Stimulated activated effector memory CD8-positive, alpha-beta T cell treated with anti-CD3 and anti-CD28 coated beads, Interleukin-12 subunit alpha, Interleukin-12 subunit beta, amount 100 ng/mL, for 72 hours (primary cell): ENCODE measurements around the gene POLRMT.
"Not testable (repeated sequence)": the region's sequence is repeated elsewhere in the genome, so short reads cannot be mapped to it uniquely, and the experiment has no call there.

ENCODE experiments used
- ATAC-seq: fragments of 150-1000 bp; cut with Tn5 transposase; 2 replicates; pipeline ENCODE4 v1.10.0; 2021
- DNase-seq, 2 donors: peaks; one replicate each; pipeline ENCODE4 v3.0.0; 2021 to 2022; ENCODE audit warnings: low spot score in 2 of 2
- H3K27ac Mint-ChIP-seq: one replicate; pipeline ENCODE4 v1.8.0; 2022; ENCODE audit warnings: mild to moderate bottlenecking, mixed read lengths
- H3K36me3 Mint-ChIP-seq: one replicate; pipeline ENCODE4 v1.8.0; 2022; ENCODE audit warnings: mild to moderate bottlenecking, mixed read lengths
- H3K4me1 Mint-ChIP-seq: one replicate; pipeline ENCODE4 v1.8.0; 2022; ENCODE audit warnings: mixed read lengths
- H3K4me3 Mint-ChIP-seq: one replicate; pipeline ENCODE4 v1.8.0; 2022; ENCODE audit warnings: mild to moderate bottlenecking, mixed read lengths
- H3K9me3 Mint-ChIP-seq: one replicate; pipeline ENCODE4 v1.8.0; 2022; ENCODE audit warnings: mixed read lengths

The POLRMT gene

DNA sequence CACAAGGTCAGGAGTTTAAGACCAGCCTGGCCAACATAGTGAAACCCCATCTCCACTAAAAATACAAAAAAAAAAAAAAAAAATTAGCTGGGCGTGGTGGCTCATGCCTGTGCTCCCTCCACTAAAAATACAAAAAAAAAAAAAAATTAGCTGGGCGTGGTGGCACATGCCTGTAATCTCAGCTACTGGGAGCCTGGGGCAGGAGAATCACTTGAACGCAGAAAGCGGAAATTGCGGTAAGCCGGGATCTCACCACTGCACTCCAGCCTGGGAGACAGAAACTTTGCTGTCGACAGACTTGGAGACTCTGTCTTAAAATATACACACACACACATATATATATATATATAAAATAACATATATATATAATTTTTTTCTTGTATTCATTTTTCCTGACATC is 6.8 kb downstream of the POLRMT start:
- ATAC-seq, H3K27ac Mint-ChIP-seq, H3K4me3 Mint-ChIP-seq, DNase-seq, H3K9me3 Mint-ChIP-seq: not testable (repeated sequence)
- H3K4me1 Mint-ChIP-seq = peaks cover 17% of the 10 kb centered on the region
- H3K36me3 Mint-ChIP-seq = peaks cover 63% of the 10 kb centered on the region

DNA sequence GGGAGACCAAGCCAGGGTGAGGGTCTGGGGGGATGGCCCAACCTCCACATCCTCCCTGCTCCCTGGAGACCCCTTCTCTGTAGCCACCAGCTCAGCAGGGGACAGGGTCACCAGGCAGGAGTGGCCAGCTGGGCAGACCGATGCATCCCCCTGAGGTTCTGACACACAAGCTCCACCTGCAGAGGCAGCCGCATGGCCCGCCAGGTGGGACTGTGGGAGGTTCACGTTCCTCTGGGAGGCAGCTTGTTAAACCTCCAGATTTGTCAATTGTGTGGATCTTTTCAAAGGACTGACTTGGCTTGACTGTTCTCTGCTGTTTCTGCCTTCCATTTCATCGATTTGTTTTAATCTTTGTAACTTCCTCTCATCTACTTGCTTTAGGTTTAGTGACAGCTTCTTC is 8.1 kb downstream of the POLRMT start:
- DNase-seq (no peak), ATAC-seq (no peak)
- Mint-ChIP-seq H3K27ac (no peak overlapping the region), H3K9me3 (no peaks in the 10 kb centered on the region), H3K36me3 (peaks cover 50% of the 10 kb centered on the region), H3K4me3 (no peak overlapping the region), H3K4me1 (peaks cover 10% of the 10 kb centered on the region)

DNA sequence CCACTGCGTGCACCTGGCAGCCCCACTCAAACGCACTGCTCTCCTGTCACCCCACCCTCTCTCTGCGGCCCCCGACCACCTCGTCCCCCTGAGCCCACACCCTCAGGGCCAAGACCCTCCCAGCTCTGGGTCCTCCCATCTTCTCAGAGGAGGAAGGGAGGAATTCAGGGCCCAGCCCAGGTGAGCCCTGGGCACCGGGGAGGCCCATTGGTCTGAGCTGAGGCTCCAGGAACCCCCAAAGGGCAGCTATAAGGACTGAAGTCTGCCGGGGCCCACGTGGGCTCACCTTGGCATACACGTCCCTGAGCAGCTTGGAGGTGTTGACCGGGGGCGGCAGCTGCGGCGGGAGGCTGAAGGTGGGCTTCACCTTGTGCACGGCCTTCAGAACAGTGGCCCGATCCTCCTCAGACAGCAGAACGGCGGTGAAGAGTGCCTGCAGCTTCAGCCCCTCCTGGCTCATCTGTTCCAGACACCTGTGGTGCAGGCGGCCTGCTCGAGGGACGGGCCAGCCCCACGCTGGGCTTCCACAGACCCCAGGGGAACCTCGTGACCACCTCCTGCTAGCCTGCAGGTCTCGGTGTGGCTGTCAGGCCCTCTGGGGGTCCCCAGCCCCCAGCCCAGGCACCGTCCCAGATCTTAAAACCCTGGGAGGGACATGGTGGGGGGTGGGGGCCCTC is 8.8 kb downstream of the POLRMT start:
- peaks cover 5% of the 10 kb centered on the region for H3K4me1 Mint-ChIP-seq

DNA sequence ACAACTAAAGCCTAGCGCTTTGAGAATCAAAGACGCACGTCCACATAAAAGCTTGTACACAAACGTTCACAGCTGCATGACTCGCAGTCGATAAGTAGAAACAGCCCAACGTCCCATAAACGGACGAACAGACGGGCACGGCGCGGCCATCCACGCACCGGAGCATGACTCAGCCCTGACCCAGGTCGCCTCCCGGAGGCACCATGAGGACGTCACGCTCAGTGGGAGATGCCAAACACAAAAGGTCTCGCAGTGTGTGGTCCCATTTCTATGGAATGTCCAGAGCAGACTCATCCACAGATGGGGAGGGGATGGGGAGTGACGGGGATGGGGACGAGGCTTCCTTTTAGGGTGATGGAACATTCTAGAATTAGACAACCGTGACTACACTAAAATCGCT is 9.4 kb downstream of the POLRMT start:
- DNase-seq (no peak), ATAC-seq (no peak)
- H3K4me3 Mint-ChIP-seq = no peak overlapping the region
- H3K4me1 Mint-ChIP-seq = peaks cover 5% of the 10 kb centered on the region
- no peaks in the 10 kb centered on the region for H3K9me3 Mint-ChIP-seq
- no peak overlapping the region for H3K27ac Mint-ChIP-seq
- peaks cover 48% of the 10 kb centered on the region for H3K36me3 Mint-ChIP-seq

More for the DNA sequence above, 8.8 kb downstream of the POLRMT start:
- DNase-seq (no peak), ATAC-seq (no peak)
- H3K4me3 Mint-ChIP-seq = no peak overlapping the region
- no peak overlapping the region for H3K27ac Mint-ChIP-seq
- peaks cover 50% of the 10 kb centered on the region for H3K36me3 Mint-ChIP-seq
- no peaks in the 10 kb centered on the region for H3K9me3 Mint-ChIP-seq

DNA sequence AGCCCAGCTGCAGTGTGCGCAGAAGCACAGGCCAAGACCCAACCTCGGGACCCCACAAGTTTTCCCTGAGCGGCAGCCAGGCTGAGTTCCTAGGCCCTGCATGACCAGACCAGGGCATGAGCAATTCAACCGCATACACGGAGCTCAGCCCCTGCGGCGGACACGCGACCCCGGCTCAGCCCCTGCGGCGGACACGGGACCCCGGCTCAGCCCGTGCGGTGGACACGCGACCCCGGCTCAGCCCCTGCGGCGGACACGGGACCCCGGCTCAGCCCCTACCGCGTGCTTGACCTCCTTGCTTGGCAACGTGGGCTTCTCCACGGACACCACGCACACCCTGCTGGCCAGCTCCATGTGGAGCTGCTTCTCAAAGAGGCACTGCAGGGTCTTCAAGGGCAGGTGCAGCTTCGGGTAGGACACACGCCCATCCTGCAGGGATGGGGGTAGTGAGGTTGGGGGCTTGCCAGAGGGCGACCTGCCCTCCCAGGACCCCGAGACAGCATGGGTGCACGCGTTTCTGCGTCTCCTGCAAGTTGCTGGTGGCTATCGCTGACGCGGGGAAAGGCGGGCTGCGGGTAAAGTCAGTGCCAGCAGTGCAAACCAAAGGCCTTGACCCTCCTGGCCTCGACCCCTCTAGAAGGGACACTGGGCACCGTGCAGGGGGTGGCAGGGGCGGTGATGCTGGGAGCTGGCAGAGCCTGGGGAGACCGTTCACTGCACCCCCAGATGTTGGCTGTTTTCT is 10.0 kb downstream of the POLRMT start:
- H3K27ac Mint-ChIP-seq = no peak overlapping the region
- DNase-seq (no peak), ATAC-seq (no peak)
- H3K9me3 Mint-ChIP-seq = no peaks in the 10 kb centered on the region
- H3K36me3 Mint-ChIP-seq = peaks cover 48% of the 10 kb centered on the region
- H3K4me1 Mint-ChIP-seq = peaks cover 5% of the 10 kb centered on the region
- no peak overlapping the region for H3K4me3 Mint-ChIP-seq

DNA sequence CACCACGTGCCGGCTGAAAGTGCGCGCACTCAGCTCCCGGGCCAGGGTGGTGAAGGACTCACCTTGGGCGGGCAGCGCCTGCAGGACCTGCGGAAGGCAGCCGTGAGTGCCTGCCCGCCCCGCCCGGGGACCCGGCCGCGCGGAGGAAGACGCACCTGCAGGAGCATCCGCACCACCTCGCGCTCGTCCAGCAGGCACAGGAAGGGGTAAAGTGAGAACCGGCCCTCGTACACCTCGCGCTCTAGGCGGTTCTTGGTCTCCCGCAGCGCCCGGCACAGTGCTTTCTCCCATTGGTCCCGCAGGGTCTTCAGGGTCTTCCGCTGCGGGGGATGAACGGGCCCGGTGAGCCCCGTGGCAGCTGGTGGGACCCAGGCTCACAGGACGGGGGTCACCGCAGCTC is 10.7 kb downstream of the POLRMT start:
- H3K4me3 Mint-ChIP-seq = no peak overlapping the region
- peaks cover 45% of the 10 kb centered on the region for H3K36me3 Mint-ChIP-seq
- DNase-seq (no peak), ATAC-seq (no peak)
- H3K27ac Mint-ChIP-seq = no peak overlapping the region
- H3K9me3 Mint-ChIP-seq = no peaks in the 10 kb centered on the region
- peaks cover 5% of the 10 kb centered on the region for H3K4me1 Mint-ChIP-seq

DNA sequence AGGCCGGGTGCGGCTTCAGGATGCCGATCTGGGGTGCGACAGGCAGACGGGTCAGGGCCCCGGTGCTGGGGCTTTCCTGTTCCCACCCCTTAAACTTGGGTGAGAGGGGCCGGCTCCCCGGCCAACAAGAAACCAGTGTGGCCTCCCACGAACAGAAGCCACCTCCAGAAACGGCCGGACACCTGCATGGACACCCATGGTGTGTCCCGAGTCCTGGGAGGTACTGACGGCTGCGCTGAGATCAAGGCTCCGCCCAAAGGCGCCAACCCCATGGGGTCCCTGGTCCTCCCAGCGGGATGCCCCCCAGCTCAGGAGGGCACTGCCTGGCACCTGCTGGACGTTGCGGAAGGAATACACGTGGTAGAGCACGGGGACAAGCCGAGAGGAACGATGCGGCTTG is 11.5 kb downstream of the POLRMT start:
- no peak overlapping the region for H3K4me3 Mint-ChIP-seq
- peaks cover 45% of the 10 kb centered on the region for H3K36me3 Mint-ChIP-seq
- H3K27ac Mint-ChIP-seq = no peak overlapping the region
- no peaks in the 10 kb centered on the region for H3K9me3 Mint-ChIP-seq
- no peak for ATAC-seq
- no peak for DNase-seq
- peaks cover 5% of the 10 kb centered on the region for H3K4me1 Mint-ChIP-seq

DNA sequence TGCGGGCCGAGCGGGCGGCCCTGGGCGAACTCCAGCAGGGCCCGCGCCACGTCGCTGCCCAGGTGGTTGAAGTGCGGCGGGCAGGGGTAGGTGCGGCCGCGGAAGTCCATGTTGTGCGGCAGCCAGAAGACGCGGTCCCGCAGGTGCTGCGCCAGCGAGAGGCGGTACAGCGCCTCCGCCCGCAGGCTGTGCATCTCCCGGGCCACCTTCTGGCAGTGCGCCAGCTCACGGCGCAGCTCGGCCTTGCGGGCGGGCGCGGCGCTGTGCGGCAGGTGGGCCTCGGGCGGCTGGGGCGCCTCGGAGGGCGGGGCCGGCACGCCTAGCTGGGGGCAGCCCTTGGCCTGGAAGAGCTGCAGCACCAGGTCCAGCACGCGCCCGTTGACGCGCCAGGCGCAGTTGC is 12.1 kb downstream of the POLRMT start:
- peaks cover 39% of the 10 kb centered on the region for H3K36me3 Mint-ChIP-seq
- H3K4me3 Mint-ChIP-seq, DNase-seq, ATAC-seq, H3K27ac Mint-ChIP-seq, H3K9me3 Mint-ChIP-seq, H3K4me1 Mint-ChIP-seq: not testable (repeated sequence)

DNA sequence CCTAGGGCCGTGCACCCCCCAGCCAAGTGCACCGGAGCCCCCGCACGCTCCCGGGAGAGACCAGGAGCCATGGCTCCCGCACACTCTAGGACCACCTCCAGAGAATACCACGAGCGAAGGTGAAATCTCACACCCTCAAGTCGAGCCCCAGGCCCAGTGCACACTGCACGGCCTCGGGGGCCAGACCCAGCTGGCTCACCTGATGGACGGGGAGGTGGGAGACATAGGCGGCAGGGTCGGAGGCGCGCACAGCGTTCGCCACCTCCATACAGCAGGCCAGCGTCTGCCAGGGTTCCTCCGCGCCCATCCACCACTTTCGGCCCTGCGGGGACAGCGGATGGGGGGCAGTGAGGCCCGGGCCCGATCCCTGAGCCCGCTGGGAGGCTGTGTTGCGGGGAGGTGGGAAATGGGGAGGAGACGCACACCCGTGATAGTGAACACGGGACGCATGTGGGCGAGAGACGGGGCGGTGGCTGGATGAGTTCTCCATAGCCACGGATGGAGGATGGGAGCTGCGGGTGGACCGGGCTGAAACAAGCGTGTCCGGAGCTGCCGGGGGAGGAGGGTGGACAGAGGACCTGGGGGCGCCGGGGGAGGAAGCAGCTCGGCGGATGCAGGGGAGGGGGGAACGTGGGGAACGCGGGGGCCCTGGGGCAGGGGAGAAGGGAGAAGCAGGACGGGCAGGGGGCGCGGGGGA is 13.0 kb downstream of the POLRMT start:
- Mint-ChIP-seq H3K36me3 (peaks cover 30% of the 10 kb centered on the region), H3K27ac (no peak overlapping the region), H3K4me1 (peaks cover under 1% of the 10 kb centered on the region), H3K4me3 (no peak overlapping the region), H3K9me3 (no peaks in the 10 kb centered on the region)
- DNase-seq = no peak
- ATAC-seq = no peak

DNA sequence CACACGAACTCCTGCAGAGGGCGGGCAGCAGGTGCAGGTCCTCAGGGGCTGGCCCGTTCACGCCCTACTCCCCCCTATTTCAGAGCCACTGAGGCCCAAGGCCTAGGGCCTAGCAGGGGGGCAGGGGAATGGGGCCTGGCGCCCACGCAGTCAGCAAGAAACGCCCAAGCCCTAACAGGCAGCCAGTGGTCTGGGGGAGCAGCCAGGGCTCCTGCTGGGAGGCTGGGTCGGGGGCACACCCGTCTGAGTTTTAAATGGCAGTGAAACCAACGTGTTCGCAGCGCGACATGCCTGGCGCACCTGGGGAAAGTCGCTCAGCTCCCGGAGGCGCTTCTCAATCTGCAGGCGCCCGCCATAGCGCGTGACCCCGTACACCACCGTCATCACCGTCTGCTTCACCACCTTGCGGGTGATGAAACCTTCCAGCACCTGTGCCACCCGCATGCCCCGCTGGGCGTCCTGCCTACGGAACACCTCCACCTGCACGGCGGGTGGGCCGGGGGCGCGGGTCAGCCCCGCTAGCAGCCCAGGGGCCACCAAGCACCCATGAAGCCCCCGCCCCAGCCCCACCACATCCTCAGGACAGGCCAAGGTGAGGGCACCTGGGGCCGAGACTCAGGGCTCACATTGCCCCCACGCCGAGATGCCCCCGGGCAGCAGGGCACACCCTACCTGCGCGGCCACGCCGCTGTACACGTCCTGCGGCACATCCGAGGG is 13.9 kb downstream of the POLRMT start:
- DNase-seq = no peak
- H3K36me3 Mint-ChIP-seq = peaks cover 30% of the 10 kb centered on the region
- no peak overlapping the region for H3K27ac Mint-ChIP-seq
- ATAC-seq = no peak
- no peaks in the 10 kb centered on the region for H3K9me3 Mint-ChIP-seq
- no peak overlapping the region for H3K4me3 Mint-ChIP-seq
- H3K4me1 Mint-ChIP-seq = no peaks in the 10 kb centered on the region

DNA sequence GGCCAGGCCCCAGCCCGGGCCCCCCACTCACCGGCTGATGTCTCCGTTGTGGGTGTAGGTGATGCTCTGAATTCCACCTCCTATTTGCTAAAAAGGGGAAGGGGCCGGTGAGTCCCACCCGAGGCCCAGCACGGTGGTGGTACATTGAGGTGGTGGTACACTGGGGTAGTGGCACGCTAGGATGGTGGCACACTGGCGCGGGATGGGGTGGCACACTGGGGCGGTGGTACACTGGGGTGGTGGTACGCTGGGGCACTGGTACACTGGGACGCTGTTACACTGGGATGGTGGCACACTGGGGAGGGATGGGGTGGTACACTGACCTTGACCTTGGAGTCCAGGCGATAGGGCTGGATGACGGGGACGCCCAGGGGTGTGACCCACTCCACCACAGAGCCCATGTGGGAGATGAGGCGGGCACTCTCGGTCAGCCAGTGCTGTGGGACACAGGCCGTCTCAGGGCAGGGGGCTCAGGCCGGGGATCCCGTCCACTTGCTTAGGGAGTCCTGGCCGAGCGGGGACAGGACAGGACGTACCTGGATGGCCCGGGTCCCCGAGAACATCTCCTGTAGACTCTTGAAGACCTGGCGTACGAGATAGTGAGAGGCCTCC is 14.6 kb downstream of the POLRMT start:
- H3K9me3 Mint-ChIP-seq = no peaks in the 10 kb centered on the region
- H3K36me3 Mint-ChIP-seq = peaks cover 35% of the 10 kb centered on the region
- no peak overlapping the region for H3K4me3 Mint-ChIP-seq
- no peaks in the 10 kb centered on the region for H3K4me1 Mint-ChIP-seq
- no peak for DNase-seq
- ATAC-seq = no peak
- H3K27ac Mint-ChIP-seq = no peak overlapping the region

DNA sequence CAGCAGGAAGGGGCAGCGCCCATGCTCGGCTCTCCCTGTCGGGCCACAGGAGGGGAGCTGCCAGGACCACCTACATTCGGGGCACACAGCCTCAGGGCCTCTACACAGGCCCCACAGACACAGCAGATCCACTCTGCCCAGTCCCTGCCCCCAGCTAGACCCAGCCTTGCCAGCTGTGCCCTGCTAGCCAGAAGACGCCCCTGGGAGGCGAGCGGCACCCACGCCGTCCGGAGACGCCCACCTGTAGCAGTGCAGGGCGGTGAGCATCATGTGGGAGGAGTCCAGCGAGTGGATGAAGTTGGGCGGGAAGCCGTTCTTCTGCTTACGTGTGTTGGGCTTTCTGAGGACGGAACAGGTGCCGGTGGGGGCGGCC is 15.1 kb downstream of the POLRMT start:
- Mint-ChIP-seq H3K27ac (no peak overlapping the region), H3K4me3 (no peak overlapping the region), H3K36me3 (peaks cover 35% of the 10 kb centered on the region), H3K4me1 (peaks cover under 1% of the 10 kb centered on the region), H3K9me3 (no peaks in the 10 kb centered on the region)
- no peak for ATAC-seq
- DNase-seq = no peak

DNA sequence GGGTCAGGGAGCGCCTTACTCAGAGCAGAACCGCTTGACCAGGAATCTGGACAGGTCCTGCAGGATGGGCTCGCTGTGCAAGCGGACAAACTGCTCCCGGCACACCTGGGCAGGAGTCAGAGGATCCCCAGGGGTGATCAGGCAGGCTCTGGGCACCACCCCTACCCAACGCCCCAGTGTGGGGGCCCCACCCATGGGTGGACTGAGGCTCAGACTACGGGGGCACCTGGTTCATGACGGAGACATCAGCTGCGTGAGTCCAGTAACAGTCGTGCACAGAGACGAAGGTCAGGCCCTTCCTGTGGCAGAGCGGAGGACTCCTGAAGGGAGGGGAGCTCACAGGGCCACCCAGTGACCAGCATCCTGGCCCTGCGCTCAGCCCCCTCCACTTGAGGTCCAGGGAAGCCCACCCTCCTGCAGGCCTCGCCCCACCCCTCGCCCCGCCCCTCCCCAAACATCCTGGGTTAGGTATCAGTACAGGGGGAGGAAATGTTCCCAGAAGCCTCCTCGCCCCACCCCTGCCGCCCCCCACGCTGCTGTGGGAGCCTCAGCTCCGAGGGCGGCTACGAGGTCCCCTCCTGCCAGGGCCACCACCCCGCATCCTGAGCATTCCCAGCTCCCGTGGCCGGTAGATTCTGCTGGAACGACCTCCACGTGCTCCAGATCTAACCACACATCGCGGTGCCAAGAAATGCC is 15.6 kb downstream of the POLRMT start:
- no peak for ATAC-seq
- Mint-ChIP-seq H3K9me3 (no peaks in the 10 kb centered on the region), H3K27ac (no peak overlapping the region), H3K36me3 (peaks cover 35% of the 10 kb centered on the region), H3K4me1 (peaks cover 5% of the 10 kb centered on the region), H3K4me3 (no peak overlapping the region)
- no peak for DNase-seq

DNA sequence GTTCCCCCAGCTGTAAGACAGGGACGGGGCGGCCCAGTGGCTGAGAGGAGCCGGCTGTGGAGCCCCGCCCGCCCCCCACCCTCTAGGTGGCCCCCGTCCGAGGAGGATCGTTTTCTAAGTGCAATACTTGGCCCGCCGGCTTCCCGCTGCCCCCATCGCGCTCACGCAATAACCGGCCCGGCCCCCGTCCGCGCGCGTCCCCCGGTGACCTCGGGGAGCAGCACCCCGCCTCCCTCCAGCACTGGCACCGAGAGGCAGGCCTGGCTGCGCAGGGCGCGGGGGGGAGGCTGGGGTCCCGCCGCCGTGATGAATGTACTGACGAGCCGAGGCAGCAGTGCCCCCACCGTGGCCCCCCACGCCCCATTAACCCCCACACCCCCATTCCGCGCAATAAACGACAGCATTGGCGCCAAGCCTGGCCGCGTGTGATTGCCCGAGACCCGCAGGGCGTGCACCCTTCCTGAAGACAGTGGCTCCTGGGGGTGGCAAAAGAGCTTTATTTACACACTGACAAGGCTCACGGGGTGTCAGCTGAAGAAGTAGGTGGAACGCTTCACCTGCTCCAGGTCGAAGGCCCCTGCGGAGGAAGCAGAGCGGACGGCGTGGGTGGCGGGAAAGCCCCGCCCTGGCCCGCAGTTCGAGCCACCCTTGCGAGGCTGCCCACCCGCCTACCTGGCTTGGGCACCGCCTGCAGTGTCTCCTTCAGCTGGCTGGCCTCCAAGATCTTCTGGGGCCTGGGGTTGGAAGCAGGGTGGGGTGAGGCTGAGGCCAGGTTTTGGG is 16.4 kb downstream of the POLRMT start:
- ATAC-seq = no peak
- Mint-ChIP-seq H3K4me3 (no peak overlapping the region), H3K4me1 (peaks cover 9% of the 10 kb centered on the region), H3K36me3 (peaks cover 36% of the 10 kb centered on the region), H3K27ac (no peak overlapping the region), H3K9me3 (no peaks in the 10 kb centered on the region)
- no peak for DNase-seq
